ENCODE data around the gene CBX6.
A peak's percentile ranks its signal among the peaks of the same experiment; 100 is the strongest.

- TF ChIP-seq ZNF3 (CRISPR knock-in tag; IDR thresholded peaks at IDR 0.05) (no peak), RCOR1 (IDR thresholded peaks at IDR 0.05; ENCODE audit: borderline replicate concordance in 1 of 2, low read depth in 2 of 2, low read length in 2 of 2) (peak in 1 of 2 experiments; percentile 56; a peak in 1 of 4 replicates), ZNF274 (IDR thresholded peaks at IDR 0.05; ENCODE audit: borderline replicate concordance, low read depth, low read length) (no peak), ATF2 (CRISPR knock-in tag; IDR thresholded peaks at IDR 0.05) (no peak), HDAC2 (IDR thresholded peaks at IDR 0.05) (peak; percentile 68), HMGN3 (IDR thresholded peaks at IDR 0.05; ENCODE audit: borderline replicate concordance, extremely low read depth, insufficient read length, low read depth, low read length) (no peak), TGIF2 (CRISPR knock-in tag; IDR thresholded peaks at IDR 0.05) (no peak)
- TF ChIP-seq, protein P1, sequence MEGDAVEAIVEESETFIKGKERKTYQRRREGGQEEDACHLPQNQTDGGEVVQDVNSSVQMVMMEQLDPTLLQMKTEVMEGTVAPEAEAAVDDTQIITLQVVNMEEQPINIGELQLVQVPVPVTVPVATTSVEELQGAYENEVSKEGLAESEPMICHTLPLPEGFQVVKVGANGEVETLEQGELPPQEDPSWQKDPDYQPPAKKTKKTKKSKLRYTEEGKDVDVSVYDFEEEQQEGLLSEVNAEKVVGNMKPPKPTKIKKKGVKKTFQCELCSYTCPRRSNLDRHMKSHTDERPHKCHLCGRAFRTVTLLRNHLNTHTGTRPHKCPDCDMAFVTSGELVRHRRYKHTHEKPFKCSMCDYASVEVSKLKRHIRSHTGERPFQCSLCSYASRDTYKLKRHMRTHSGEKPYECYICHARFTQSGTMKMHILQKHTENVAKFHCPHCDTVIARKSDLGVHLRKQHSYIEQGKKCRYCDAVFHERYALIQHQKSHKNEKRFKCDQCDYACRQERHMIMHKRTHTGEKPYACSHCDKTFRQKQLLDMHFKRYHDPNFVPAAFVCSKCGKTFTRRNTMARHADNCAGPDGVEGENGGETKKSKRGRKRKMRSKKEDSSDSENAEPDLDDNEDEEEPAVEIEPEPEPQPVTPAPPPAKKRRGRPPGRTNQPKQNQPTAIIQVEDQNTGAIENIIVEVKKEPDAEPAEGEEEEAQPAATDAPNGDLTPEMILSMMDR (IDR thresholded peaks at IDR 0.05 in 2 of 3, conservative IDR thresholded peaks at IDR 0.05 in 1 of 3; ENCODE audit: insufficient read depth in 2 of 3, low read depth in 1 of 3, low read length in 3 of 3) = peak; percentile 54 to 68 (median 59)
Measured at GRCh38 chr22:38824585-38824984, 47.4 kb downstream of the CBX6 start.

Data from K562 (cell line).